ENCODE results near the gene WDR70.

DNA sequence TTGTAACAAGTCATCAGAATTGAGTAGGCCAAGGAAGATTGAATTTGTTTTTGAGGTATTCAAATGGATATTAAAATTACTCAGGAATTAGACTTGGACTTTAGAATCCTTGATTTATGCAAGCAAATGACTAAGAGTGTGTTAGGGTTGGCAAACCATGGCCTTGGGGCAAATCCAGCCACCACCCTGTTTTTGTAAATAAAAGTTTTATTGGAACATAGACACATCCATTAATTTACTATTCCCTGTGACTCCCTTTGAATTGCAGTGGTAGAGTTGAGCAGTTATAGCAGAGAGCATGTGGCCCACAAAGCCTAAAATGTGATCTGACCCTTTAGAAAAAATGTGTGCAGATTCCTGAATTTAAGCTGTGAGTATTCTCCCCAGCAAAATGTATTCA lies 115.6 kb downstream of the WDR70 start:
- TF ChIP-seq, protein P1, sequence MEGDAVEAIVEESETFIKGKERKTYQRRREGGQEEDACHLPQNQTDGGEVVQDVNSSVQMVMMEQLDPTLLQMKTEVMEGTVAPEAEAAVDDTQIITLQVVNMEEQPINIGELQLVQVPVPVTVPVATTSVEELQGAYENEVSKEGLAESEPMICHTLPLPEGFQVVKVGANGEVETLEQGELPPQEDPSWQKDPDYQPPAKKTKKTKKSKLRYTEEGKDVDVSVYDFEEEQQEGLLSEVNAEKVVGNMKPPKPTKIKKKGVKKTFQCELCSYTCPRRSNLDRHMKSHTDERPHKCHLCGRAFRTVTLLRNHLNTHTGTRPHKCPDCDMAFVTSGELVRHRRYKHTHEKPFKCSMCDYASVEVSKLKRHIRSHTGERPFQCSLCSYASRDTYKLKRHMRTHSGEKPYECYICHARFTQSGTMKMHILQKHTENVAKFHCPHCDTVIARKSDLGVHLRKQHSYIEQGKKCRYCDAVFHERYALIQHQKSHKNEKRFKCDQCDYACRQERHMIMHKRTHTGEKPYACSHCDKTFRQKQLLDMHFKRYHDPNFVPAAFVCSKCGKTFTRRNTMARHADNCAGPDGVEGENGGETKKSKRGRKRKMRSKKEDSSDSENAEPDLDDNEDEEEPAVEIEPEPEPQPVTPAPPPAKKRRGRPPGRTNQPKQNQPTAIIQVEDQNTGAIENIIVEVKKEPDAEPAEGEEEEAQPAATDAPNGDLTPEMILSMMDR (IDR thresholded peaks at IDR 0.05): no peak
- TF ChIP-seq POLR2A (IDR thresholded peaks at IDR 0.05): no peak
